ENCODE measurements around the gene CUZD1.

- TF ChIP-seq RFX5 (IDR thresholded peaks at IDR 0.05; ENCODE audit: low read depth, low read length) (no peak), ELK1 (IDR thresholded peaks at IDR 0.05; ENCODE audit: borderline replicate concordance, low read depth, low read length) (no peak), USF2 (IDR thresholded peaks at IDR 0.05; ENCODE audit: low read depth, low read length) (no peak), MAZ (IDR thresholded peaks at IDR 0.05; ENCODE audit: borderline replicate concordance, low read depth, low read length) (no peak), FOS (IDR thresholded peaks at IDR 0.05; ENCODE audit: low read depth, low read length) (no peak)
- TF ChIP-seq, protein P1, sequence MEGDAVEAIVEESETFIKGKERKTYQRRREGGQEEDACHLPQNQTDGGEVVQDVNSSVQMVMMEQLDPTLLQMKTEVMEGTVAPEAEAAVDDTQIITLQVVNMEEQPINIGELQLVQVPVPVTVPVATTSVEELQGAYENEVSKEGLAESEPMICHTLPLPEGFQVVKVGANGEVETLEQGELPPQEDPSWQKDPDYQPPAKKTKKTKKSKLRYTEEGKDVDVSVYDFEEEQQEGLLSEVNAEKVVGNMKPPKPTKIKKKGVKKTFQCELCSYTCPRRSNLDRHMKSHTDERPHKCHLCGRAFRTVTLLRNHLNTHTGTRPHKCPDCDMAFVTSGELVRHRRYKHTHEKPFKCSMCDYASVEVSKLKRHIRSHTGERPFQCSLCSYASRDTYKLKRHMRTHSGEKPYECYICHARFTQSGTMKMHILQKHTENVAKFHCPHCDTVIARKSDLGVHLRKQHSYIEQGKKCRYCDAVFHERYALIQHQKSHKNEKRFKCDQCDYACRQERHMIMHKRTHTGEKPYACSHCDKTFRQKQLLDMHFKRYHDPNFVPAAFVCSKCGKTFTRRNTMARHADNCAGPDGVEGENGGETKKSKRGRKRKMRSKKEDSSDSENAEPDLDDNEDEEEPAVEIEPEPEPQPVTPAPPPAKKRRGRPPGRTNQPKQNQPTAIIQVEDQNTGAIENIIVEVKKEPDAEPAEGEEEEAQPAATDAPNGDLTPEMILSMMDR (conservative IDR thresholded peaks at IDR 0.05; ENCODE audit: low read depth, low read length): no peak
Measured at GRCh38 chr10:122877264-122877663, 31.6 kb upstream of the CUZD1 start.
